Prostate gland (tissue), 2 donors: ENCODE measurements around the gene RYR2. TPM values are rescaled to one million over a fixed set of nuclear protein-coding genes. Genes with fewer than 3 reads are reported as not detected.
"Not testable (repeated sequence)": the region's sequence is repeated elsewhere in the genome, so short reads cannot be mapped to it uniquely, and the experiment has no call there.

Source experiments
- DNase-seq: peaks from one replicate; pipeline ENCODE4 v3.0.0-alpha.2; 2019; ENCODE audit warnings: low spot score
- H3K27ac ChIP-seq, 2 donors: fragments of 200-600 bp; sonication (generic); 2 replicates each; pipeline ENCODE4 v1.5.1; 2017 to 2019
- H3K27me3 ChIP-seq: fragments of 200-600 bp; sonication (generic); replicated peaks from 2 replicates; pipeline ENCODE4 v1.5.1; 2019; ENCODE audit not compliant: insufficient read depth
- H3K36me3 ChIP-seq, 2 donors: fragments of 200-600 bp; sonication (generic); 1 replicate in 1 of 2; 2 replicates in 1 of 2; pipeline versions ENCODE4 v1.5.1 to v1.8.1; 2017 to 2019
- H3K4me1 ChIP-seq: fragments of 200-600 bp; sonication (generic); replicated peaks from 2 replicates; pipeline ENCODE4 v1.5.1; 2019
- H3K4me3 ChIP-seq, 2 donors: fragments of 200-600 bp; sonication (generic); 2 replicates each; pipeline ENCODE4 v1.5.1; 2017 to 2019
- H3K9me3 ChIP-seq: fragments of 200-600 bp; sonication (generic); 2 replicates; pipeline ENCODE4 v1.5.1; 2017
- POLR2A ChIP-seq: fragments of 450-650 bp; IDR thresholded peaks from one replicate; pipeline ENCODE4 v1.6.1; 2016; ENCODE audit warnings: antibody characterized with exemption, mild to moderate bottlenecking
- POLR2AphosphoS5 ChIP-seq: sonication (generic); formaldehyde crosslinking; IDR thresholded peaks from one replicate; pipeline ENCODE4 v1.6.1; 2017; ENCODE audit warnings: antibody characterized with exemption
- WGBS: methylation state at CpG from one replicate; pipeline ENCODE4 v1.1.5; 2018; 5-methylcytosine and 5-hydroxymethylcytosine counted together
- intact Hi-C: fragments of 100-400 bp; cut with DNase I; formaldehyde crosslinking; loops from one replicate; pipeline ENCODE4 v1.14.2; 2022
- total RNA-seq, 2 donors: library from RNA; depleted of rRNA; stranded (reverse); fragments of >200 nt; gene quantifications; one replicate each; pipeline ENCODE4 v1.1.0, GENCODE V29; 2016
- TF ChIP-seq, protein P1 (sequence below), 4 experiments: fragments of 200-600 bp in 2 of 4; fragments of 450-650 bp in 2 of 4; sonication (generic) in 2 of 4; IDR thresholded peaks; 1 replicate in 3 of 4; 2 replicates in 1 of 4; pipeline ENCODE4 v1.5.1; 2016 to 2019; ENCODE audit warnings: antibody characterized with exemption in 4 of 4, mild to moderate bottlenecking in 2 of 4, moderate library complexity in 2 of 4

The RYR2 gene
- total RNA-seq, 2 donors from 2014 or later, result 2.9 to 6.7 TPM

DNA sequence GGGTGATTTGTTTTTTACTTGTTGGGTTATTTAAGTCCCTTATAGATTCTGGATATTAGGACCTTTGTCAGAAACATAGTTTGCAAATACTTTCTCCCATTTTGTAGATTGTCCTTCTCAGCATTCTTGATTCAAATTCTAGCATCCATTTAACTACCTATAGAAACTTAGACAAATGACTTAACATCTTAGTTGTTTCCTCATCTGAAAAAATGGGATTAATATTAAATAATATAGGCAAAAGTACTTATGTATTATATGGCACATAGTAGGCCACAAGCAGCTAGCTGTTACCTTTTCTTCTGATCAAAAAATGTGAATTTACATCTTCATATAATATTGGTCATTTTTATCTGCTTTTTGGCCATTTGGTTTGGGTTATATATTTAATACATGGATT, 541.3 kb downstream of the RYR2 start:
- H3K36me3 ChIP-seq, result no peaks in the 10 kb centered on the region
- no peak overlapping the region for H3K4me3 ChIP-seq
- no peaks in the 10 kb centered on the region for H3K27me3 ChIP-seq
- no peaks in the 10 kb centered on the region for H3K9me3 ChIP-seq
- intact Hi-C loops, result no loop called here
- no peak for DNase-seq
- H3K4me1 ChIP-seq, result no peaks in the 10 kb centered on the region
- no peak overlapping the region for H3K27ac ChIP-seq
- TF ChIP-seq, protein P1, sequence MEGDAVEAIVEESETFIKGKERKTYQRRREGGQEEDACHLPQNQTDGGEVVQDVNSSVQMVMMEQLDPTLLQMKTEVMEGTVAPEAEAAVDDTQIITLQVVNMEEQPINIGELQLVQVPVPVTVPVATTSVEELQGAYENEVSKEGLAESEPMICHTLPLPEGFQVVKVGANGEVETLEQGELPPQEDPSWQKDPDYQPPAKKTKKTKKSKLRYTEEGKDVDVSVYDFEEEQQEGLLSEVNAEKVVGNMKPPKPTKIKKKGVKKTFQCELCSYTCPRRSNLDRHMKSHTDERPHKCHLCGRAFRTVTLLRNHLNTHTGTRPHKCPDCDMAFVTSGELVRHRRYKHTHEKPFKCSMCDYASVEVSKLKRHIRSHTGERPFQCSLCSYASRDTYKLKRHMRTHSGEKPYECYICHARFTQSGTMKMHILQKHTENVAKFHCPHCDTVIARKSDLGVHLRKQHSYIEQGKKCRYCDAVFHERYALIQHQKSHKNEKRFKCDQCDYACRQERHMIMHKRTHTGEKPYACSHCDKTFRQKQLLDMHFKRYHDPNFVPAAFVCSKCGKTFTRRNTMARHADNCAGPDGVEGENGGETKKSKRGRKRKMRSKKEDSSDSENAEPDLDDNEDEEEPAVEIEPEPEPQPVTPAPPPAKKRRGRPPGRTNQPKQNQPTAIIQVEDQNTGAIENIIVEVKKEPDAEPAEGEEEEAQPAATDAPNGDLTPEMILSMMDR (IDR thresholded peaks at IDR 0.05), result no peak
- TF ChIP-seq POLR2A (no peak), POLR2AphosphoS5 (no peak)

DNA sequence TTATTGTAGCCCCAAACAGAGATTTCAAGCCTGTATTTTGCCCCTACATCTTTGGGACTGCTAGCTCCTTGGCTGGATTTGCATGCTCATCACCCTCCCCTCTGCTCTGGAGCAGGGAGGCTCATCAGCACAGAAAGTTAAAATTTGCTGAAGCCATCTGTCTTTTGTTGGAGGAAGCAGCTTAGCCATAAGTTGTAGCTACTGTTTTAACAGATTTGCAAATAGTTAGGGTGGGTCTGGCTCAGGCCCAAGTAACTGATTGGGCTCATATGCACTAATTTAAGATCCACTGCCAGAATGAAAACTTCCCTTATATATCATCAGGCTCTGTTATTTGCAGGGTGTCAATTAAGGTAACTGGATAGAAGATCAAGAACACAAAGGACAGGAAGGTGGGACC, 541.8 kb downstream of the RYR2 start:
- no peak overlapping the region for H3K4me3 ChIP-seq
- no peak overlapping the region for H3K27ac ChIP-seq
- H3K36me3 ChIP-seq, result no peaks in the 10 kb centered on the region
- H3K4me1 ChIP-seq, result no peaks in the 10 kb centered on the region
- H3K9me3 ChIP-seq, result no peaks in the 10 kb centered on the region
- intact Hi-C loops, result no loop called here
- DNase-seq, result no peak
- H3K27me3 ChIP-seq, result no peaks in the 10 kb centered on the region
- TF ChIP-seq, protein P1 (IDR thresholded peaks at IDR 0.05), result no peak
- TF ChIP-seq POLR2A (no peak), POLR2AphosphoS5 (no peak)

GRCh38 chr1:237590386-237590785, 548.4 kb downstream of the RYR2 start:
- no peak for DNase-seq
- Histone ChIP-seq H3K36me3 (no peaks in the 10 kb centered on the region), H3K4me3 (no peak overlapping the region), H3K27me3 (no peaks in the 10 kb centered on the region), H3K4me1 (no peaks in the 10 kb centered on the region), H3K27ac (no peak overlapping the region), H3K9me3 (no peaks in the 10 kb centered on the region)
- TF ChIP-seq, protein P1 (IDR thresholded peaks at IDR 0.05), result no peak
- intact Hi-C loops, result no loop called here
- WGBS, result 94% methylated on average over 13 of the region's 13 CpGs

- Histone ChIP-seq H3K4me3 (no peak overlapping the region), H3K36me3 (no peaks in the 10 kb centered on the region), H3K27me3 (no peaks in the 10 kb centered on the region), H3K4me1 (no peaks in the 10 kb centered on the region), H3K9me3 (no peaks in the 10 kb centered on the region), H3K27ac (no peak overlapping the region)
- intact Hi-C loops, result no loop called here
- DNase-seq, result no peak
- TF ChIP-seq, protein P1 (IDR thresholded peaks at IDR 0.05), result no peak
- TF ChIP-seq POLR2A (no peak), POLR2AphosphoS5 (no peak)
- WGBS, result 80% methylated on average over 2 of the region's 2 CpGs
These were observed 549.4 kb downstream of the RYR2 start for GRCh38 chr1:237591353-237591752.

- WGBS, result 85% methylated on average over 15 of the region's 15 CpGs
- H3K4me3 ChIP-seq, H3K27ac ChIP-seq, H3K9me3 ChIP-seq, intact Hi-C loops, H3K4me1 ChIP-seq, DNase-seq, H3K27me3 ChIP-seq, H3K36me3 ChIP-seq: not testable (repeated sequence)
These were observed 561.1 kb downstream of the RYR2 start for GRCh38 chr1:237603036-237603568.
